ENCODE measurements around the gene TEC. TPM values are rescaled to one million over a fixed set of nuclear protein-coding genes. Genes with fewer than 3 reads are reported as not detected.

TEC gene
- total RNA-seq, 1 experiment from 2014 or later, result 4.5 TPM

DNA sequence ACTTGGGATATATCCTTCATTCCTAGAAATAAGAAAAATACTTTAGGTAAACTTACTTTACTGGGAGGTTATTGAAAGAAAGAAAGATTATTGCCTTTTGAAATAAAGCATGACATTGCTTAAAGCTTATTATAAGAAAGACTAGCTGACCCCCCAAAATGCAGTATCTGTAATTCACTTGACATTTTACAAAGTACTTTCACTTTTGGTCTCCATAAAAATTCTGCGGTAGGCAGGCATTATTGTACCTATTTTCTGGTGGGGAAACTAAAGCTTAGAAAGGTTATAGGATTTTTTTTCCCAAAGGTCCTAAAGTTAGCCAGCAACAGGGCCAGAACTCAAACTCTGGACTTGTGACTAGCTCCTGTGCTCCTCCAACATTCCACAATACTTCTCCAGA lies 105.9 kb downstream of the TEC start:
- H3K79me2 ChIP-seq (ENCODE audit: insufficient read depth, low read length), result no peaks in the 10 kb centered on the region

DNA sequence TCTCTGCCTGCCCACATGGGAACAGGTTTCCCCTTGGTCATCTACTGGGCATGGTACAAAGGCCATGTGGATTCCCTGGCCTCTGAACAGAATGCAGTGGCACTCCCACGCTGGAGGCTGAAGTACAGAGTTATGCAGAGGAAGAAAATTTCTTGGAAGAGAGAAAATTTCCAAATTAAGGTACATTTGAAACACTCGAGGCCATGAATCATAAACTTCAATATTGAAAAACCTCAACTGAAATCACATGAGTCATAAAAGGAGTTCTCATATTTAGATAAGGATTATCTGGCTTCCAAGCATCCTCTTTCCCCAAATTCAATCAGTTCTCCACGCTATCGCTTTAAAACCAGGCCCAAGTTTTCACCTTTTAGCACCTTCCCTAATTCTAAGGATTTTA lies 107.5 kb downstream of the TEC start:
- DNase-seq (ENCODE audit: low read depth, low spot score), result no peak
- POLR2A ChIA-PET, result no interaction called here
- H3K4me2 ChIP-seq (ENCODE audit: low read length), result no peak overlapping the region
- no peak for TF ChIP-seq RAD21 (IDR thresholded peaks at IDR 0.05; ENCODE audit: low read depth)
- H3K27ac ChIP-seq (ENCODE audit: low read depth, low read length), result no peak overlapping the region
- no peak overlapping the region for H3K9ac ChIP-seq (ENCODE audit: low read length)
- H3K79me2 ChIP-seq (ENCODE audit: insufficient read depth, low read length), result no peaks in the 10 kb centered on the region
- CTCF ChIA-PET, result no interaction called here
- no peaks in the 10 kb centered on the region for H3K9me3 ChIP-seq (ENCODE audit: control insufficient read depth in 1 of 2, insufficient read depth in 1 of 2, low read depth in 1 of 2, low read length in 2 of 2)
- no peak overlapping the region for H3K4me3 ChIP-seq (replicated peaks in 1 of 2; ENCODE audit: low read depth in 1 of 2, low read length in 2 of 2)
- H3K9me2 ChIP-seq (ENCODE audit: insufficient read depth), result no peaks in the 10 kb centered on the region
- no peaks in the 10 kb centered on the region for H3K27me3 ChIP-seq (ENCODE audit: insufficient read depth, low read length)
- no peaks in the 10 kb centered on the region for H4K20me1 ChIP-seq (ENCODE audit: insufficient read depth)
- no peaks in the 10 kb centered on the region for H3K36me3 ChIP-seq (ENCODE audit: control insufficient read depth in 1 of 2, insufficient read depth in 2 of 2, low read length in 2 of 2)
- RAD21 ChIA-PET (ENCODE audit: low non-redundant PET in 1 of 2, low total read pairs in 2 of 2, uncharacterized antibody in 2 of 2, unreplicated experiment in 2 of 2), result no interaction called here
- no peak for ATAC-seq
- intact Hi-C loops (cut with micrococcal nuclease), result no loop called here
- BruUV-seq (replicated peaks), result no TSS peak
- H3K4me1 ChIP-seq (ENCODE audit: control insufficient read depth in 1 of 2, insufficient read depth in 2 of 2, low read length in 2 of 2), result peaks cover 0 to 8% of the 10 kb centered on the region in 2 experiments; a peak in 1 of 4 replicates
- no peak overlapping the region for H2AFZ ChIP-seq (ENCODE audit: low read depth, low read length, poor library complexity, severe bottlenecking)

More for the DNA sequence above, 105.9 kb downstream of the TEC start:
- no peak for ATAC-seq
- no peaks in the 10 kb centered on the region for H4K20me1 ChIP-seq (ENCODE audit: insufficient read depth)
- intact Hi-C loops (cut with micrococcal nuclease), result no loop called here
- ChIA-PET POLR2A (no interaction called here), RAD21 (ENCODE audit: low non-redundant PET in 1 of 2, low total read pairs in 2 of 2, uncharacterized antibody in 2 of 2, unreplicated experiment in 2 of 2) (no interaction called here), CTCF (no interaction called here)
- TF ChIP-seq ELF1 (IDR thresholded peaks at IDR 0.05; ENCODE audit: borderline replicate concordance, low read depth) (no peak), TCF7L2 (IDR thresholded peaks at IDR 0.05; ENCODE audit: borderline replicate concordance, extremely low read depth, insufficient read depth, insufficient read length) (no peak), SIN3A (IDR thresholded peaks at IDR 0.05; ENCODE audit: low read depth) (no peak), JUND (IDR thresholded peaks at IDR 0.05) (no peak), YY1 (IDR thresholded peaks at IDR 0.05; ENCODE audit: extremely low read depth, insufficient replicate concordance, low read depth, low read length) (no peak)
- H3K27ac ChIP-seq (ENCODE audit: low read depth, low read length), result no peak overlapping the region
- DNase-seq (ENCODE audit: low read depth, low spot score), result no peak
- H3K9me3 ChIP-seq (ENCODE audit: control insufficient read depth in 1 of 2, insufficient read depth in 1 of 2, low read depth in 1 of 2, low read length in 2 of 2), result no peaks in the 10 kb centered on the region
- BruUV-seq (replicated peaks), result no TSS peak
- H2AFZ ChIP-seq (ENCODE audit: low read depth, low read length, poor library complexity, severe bottlenecking), result no peak overlapping the region
- H3K9me2 ChIP-seq (ENCODE audit: insufficient read depth), result no peaks in the 10 kb centered on the region
- no peak overlapping the region for H3K4me3 ChIP-seq (replicated peaks in 1 of 2; ENCODE audit: low read depth in 1 of 2, low read length in 2 of 2)
- peaks cover 0 to 8% of the 10 kb centered on the region in 2 experiments; a peak in 1 of 4 replicates for H3K4me1 ChIP-seq (ENCODE audit: control insufficient read depth in 1 of 2, insufficient read depth in 2 of 2, low read length in 2 of 2)
- H3K27me3 ChIP-seq (ENCODE audit: insufficient read depth, low read length), result no peaks in the 10 kb centered on the region
- H3K9ac ChIP-seq (ENCODE audit: low read length), result no peak overlapping the region
- no peaks in the 10 kb centered on the region for H3K36me3 ChIP-seq (ENCODE audit: control insufficient read depth in 1 of 2, insufficient read depth in 2 of 2, low read length in 2 of 2)
- no peak overlapping the region for H3K4me2 ChIP-seq (ENCODE audit: low read length)
